OCI-LY3 (cell line): ENCODE data around the gene CDH15.

Experiments used
- EZH2phosphoT487 ChIP-seq: fragments of 200-600 bp; shearing (Covaris generic); IDR thresholded peaks from 2 replicates; pipeline ENCODE4 v1.6.1; 2018; ENCODE audit warnings: antibody characterized with exemption, mixed run types, low read depth
- TF ChIP-seq, protein P1 (sequence below): fragments of 200-600, 300-600 bp; sonication (generic); IDR thresholded peaks from 2 replicates; pipeline ENCODE4 v1.5.1; 2014; ENCODE audit warnings: antibody characterized with exemption, low read length, low read depth

DNA sequence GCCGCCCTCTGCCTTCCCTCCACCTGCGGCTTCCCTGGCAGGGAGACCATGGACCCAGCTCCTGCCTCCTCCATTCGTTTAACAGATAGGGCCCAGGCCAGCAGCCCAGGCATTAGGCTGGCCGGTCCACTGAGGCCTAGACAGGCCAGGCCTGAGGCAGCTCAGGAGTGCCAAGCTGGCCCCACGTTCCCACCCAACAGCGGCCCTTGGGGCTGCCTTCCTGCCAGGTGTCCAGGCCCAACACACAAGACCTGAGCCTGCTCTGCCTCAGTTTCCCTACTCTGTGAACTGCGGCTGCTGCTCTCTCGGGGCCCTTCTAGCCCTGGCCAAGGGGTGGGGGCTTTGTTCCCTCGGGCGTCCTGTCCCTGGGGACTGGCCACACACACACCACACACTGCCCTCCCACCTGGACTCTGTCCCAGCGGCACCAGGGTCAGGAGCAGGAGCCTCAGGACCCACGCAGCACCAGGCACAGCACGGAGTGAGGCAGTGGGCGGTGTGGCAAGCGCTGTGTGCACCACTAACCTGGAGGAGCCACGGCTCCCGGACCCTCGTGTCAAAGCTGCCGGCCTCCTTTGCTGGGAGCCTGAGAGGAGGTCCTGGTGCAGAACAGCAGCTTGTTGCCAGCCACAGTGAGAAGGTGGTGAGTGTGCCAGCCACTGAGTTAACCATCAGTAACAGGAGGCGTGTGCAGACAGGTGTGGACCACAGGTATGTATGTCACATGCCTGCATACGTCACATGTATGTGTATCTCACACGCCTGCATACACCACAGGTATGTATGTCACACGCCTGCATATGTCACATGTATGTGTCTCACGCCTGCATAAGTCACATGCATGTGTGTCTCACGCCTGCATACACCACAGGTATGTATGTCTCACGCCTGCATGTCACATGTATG is 14.6 kb upstream of the CDH15 start:
- TF ChIP-seq EZH2phosphoT487: no peak
- TF ChIP-seq, protein P1, sequence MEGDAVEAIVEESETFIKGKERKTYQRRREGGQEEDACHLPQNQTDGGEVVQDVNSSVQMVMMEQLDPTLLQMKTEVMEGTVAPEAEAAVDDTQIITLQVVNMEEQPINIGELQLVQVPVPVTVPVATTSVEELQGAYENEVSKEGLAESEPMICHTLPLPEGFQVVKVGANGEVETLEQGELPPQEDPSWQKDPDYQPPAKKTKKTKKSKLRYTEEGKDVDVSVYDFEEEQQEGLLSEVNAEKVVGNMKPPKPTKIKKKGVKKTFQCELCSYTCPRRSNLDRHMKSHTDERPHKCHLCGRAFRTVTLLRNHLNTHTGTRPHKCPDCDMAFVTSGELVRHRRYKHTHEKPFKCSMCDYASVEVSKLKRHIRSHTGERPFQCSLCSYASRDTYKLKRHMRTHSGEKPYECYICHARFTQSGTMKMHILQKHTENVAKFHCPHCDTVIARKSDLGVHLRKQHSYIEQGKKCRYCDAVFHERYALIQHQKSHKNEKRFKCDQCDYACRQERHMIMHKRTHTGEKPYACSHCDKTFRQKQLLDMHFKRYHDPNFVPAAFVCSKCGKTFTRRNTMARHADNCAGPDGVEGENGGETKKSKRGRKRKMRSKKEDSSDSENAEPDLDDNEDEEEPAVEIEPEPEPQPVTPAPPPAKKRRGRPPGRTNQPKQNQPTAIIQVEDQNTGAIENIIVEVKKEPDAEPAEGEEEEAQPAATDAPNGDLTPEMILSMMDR: no peak
